Medulla oblongata (tissue), 1 donor: ENCODE measurements around the gene OGFOD1.
"Not testable (repeated sequence)": the region's sequence is repeated elsewhere in the genome, so short reads cannot be mapped to it uniquely, and the experiment has no call there.

ENCODE experiments used
- DNase-seq: peaks from one replicate; pipeline ENCODE4 v3.0.0-alpha.2; 2015; ENCODE audit errors: extremely low spot score

OGFOD1 gene

GRCh38 chr16:56480776-56481467 lies 29.6 kb downstream of the OGFOD1 start:
- no peak for DNase-seq

- no peak for DNase-seq
These were observed 30.2 kb downstream of the OGFOD1 start for GRCh38 chr16:56481468-56482122.

- no peak for DNase-seq
These were observed 31.4 kb downstream of the OGFOD1 start for GRCh38 chr16:56482683-56483236.

GRCh38 chr16:56483394-56483793 lies 32.0 kb downstream of the OGFOD1 start:
- no peak for DNase-seq

- peak; percentile 80 for DNase-seq
These were observed 36.7 kb downstream of the OGFOD1 start for GRCh38 chr16:56488035-56488434.

- not testable (repeated sequence) for DNase-seq
These were observed 37.5 kb downstream of the OGFOD1 start for GRCh38 chr16:56488868-56489267.

- no peak for DNase-seq
These were observed 40.4 kb downstream of the OGFOD1 start for GRCh38 chr16:56491657-56492261.

GRCh38 chr16:56493126-56493525 lies 41.8 kb downstream of the OGFOD1 start:
- DNase-seq: no peak

GRCh38 chr16:56493815-56494214 lies 42.5 kb downstream of the OGFOD1 start:
- DNase-seq: no peak

- peak; percentile 14 for DNase-seq
These were observed 53.8 kb downstream of the OGFOD1 start for GRCh38 chr16:56505181-56505580.

GRCh38 chr16:56506941-56507340 lies 55.6 kb downstream of the OGFOD1 start:
- DNase-seq: no peak

- peak; percentile 18 for DNase-seq
These were observed 59.2 kb downstream of the OGFOD1 start for GRCh38 chr16:56510544-56510943.

- no peak for DNase-seq
These were observed 60.7 kb downstream of the OGFOD1 start for GRCh38 chr16:56512025-56512424.

- DNase-seq: no peak
These were observed 61.7 kb downstream of the OGFOD1 start for GRCh38 chr16:56513091-56513490.

- DNase-seq: peak; percentile 82
These were observed 62.6 kb downstream of the OGFOD1 start for GRCh38 chr16:56513972-56514371.

GRCh38 chr16:56514845-56515244 lies 63.5 kb downstream of the OGFOD1 start:
- DNase-seq: peak; percentile 13

- peak; percentile 47 for DNase-seq
These were observed 64.3 kb downstream of the OGFOD1 start for GRCh38 chr16:56515665-56516064.

GRCh38 chr16:56517206-56517605 lies 65.9 kb downstream of the OGFOD1 start:
- peak; percentile 30 for DNase-seq

GRCh38 chr16:56518425-56518824 lies 67.1 kb downstream of the OGFOD1 start:
- no peak for DNase-seq

GRCh38 chr16:56519459-56520250 lies 68.3 kb downstream of the OGFOD1 start, which contains the start of gene BBS2:
Gene BBS2, minus strand, starts transcription at chr16:56520024. Its CDS starts 162 bp downstream, at chr16:56519862.
- DNase-seq: peak; percentile 95

- DNase-seq: no peak
These were observed 68.9 kb downstream of the OGFOD1 start for GRCh38 chr16:56520251-56520577.

GRCh38 chr16:56525236-56525635 lies 73.9 kb downstream of the OGFOD1 start:
- DNase-seq: no peak
